ENCODE results near the gene FLRT1.

Gene FLRT1

DNA sequence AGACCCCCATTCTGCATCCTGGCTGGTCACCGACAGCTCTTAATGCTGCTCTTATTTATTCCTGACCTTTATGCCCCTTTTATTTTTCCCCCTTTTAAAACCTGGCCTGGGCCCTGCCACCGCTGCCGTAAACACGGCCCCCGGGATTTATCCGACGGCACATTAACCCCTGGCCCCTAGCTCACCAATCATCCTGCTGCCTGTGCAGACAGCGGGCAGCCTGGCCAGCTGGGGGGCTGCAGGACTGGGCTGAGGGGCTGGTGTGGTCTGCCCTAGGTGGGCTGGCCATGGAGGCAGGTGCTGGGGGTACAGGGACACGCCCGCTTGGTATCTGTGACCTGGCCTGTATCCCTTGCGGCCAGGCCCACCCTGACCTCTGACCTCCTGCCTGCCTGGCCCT, 21.4 kb upstream of the FLRT1 start:
- WGBS, 2 experiments, result 87 to 90% methylated on average over 11 of the region's 11 CpGs
- Histone ChIP-seq H3K27me3 (ENCODE audit: control insufficient read depth, insufficient read depth, low read length, poor library complexity, severe bottlenecking) (peaks cover 3% of the 10 kb centered on the region), H3K4me1 (ENCODE audit: control insufficient read depth, insufficient read depth, low read length) (peaks cover 8% of the 10 kb centered on the region), H3K9me3 (ENCODE audit: control insufficient read depth, low read length) (no peaks in the 10 kb centered on the region), H3K4me3 (ENCODE audit: insufficient read depth, low read depth, low read length) (no peak overlapping the region), H3K36me3 (ENCODE audit: control insufficient read depth, insufficient read depth, low read length) (no peaks in the 10 kb centered on the region), H3K27ac (ENCODE audit: insufficient read depth, low read depth, low read length, poor library complexity, severe bottlenecking) (no peak overlapping the region)

DNA sequence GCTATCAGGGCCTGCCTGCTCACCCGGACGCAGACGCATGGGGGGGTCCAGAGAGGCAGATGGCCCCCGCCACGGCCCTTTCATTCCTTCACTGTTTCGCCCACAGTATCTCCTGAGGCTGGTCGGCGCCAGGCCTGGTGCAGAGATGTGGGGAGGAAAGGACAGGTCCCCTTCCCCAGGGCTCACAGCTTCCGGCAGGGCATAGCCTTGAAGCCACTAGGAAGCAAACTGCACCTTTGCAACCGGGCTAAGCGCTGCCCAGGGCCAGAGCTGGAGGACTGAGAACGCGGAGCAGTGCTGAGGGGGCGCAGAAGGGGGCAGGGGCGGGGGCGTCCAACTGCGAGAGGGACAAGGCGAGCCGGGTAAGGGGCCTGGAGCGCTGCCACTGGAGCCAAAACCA, 20.2 kb upstream of the FLRT1 start:
- H3K27me3 ChIP-seq (ENCODE audit: control insufficient read depth, insufficient read depth, low read length, poor library complexity, severe bottlenecking), result no peaks in the 10 kb centered on the region
- H3K4me1 ChIP-seq (ENCODE audit: control insufficient read depth, insufficient read depth, low read length), result peaks cover 8% of the 10 kb centered on the region
- 88% methylated on average over 20 of the region's 20 CpGs for WGBS, 2 experiments
- no peak overlapping the region for H3K4me3 ChIP-seq (ENCODE audit: insufficient read depth, low read depth, low read length)
- H3K9me3 ChIP-seq (ENCODE audit: control insufficient read depth, low read length), result no peaks in the 10 kb centered on the region
- no peak overlapping the region for H3K27ac ChIP-seq (ENCODE audit: insufficient read depth, low read depth, low read length, poor library complexity, severe bottlenecking)
- no peaks in the 10 kb centered on the region for H3K36me3 ChIP-seq (ENCODE audit: control insufficient read depth, insufficient read depth, low read length)

GRCh38 chr11:64015935-64016845, 19.5 kb upstream of the FLRT1 start:
- no peaks in the 10 kb centered on the region for H3K36me3 ChIP-seq (ENCODE audit: control insufficient read depth, insufficient read depth, low read length)
- 91% methylated on average over 35 of the region's 35 CpGs for WGBS, 2 experiments
- H3K4me1 ChIP-seq (ENCODE audit: control insufficient read depth, insufficient read depth, low read length), result peaks cover 10% of the 10 kb centered on the region

GRCh38 chr11:64017945-64018224, 17.8 kb upstream of the FLRT1 start:
- no peaks in the 10 kb centered on the region for H3K36me3 ChIP-seq (ENCODE audit: control insufficient read depth, insufficient read depth, low read length)
- H3K9me3 ChIP-seq (ENCODE audit: control insufficient read depth, low read length), result no peaks in the 10 kb centered on the region
- no peaks in the 10 kb centered on the region for H3K27me3 ChIP-seq (ENCODE audit: control insufficient read depth, insufficient read depth, low read length, poor library complexity, severe bottlenecking)
- 91 to 93% methylated on average over 7 of the region's 7 CpGs for WGBS, 2 experiments
- H3K4me1 ChIP-seq (ENCODE audit: control insufficient read depth, insufficient read depth, low read length), result peaks cover 15% of the 10 kb centered on the region
- no peak overlapping the region for H3K27ac ChIP-seq (ENCODE audit: insufficient read depth, low read depth, low read length, poor library complexity, severe bottlenecking)
- no peak overlapping the region for H3K4me3 ChIP-seq (ENCODE audit: insufficient read depth, low read depth, low read length)

More at GRCh38 chr11:64015935-64016845, 19.5 kb upstream of the FLRT1 start:
- Histone ChIP-seq H3K27ac (ENCODE audit: insufficient read depth, low read depth, low read length, poor library complexity, severe bottlenecking) (no peak overlapping the region), H3K9me3 (ENCODE audit: control insufficient read depth, low read length) (no peaks in the 10 kb centered on the region), H3K27me3 (ENCODE audit: control insufficient read depth, insufficient read depth, low read length, poor library complexity, severe bottlenecking) (no peaks in the 10 kb centered on the region), H3K4me3 (ENCODE audit: insufficient read depth, low read depth, low read length) (no peak overlapping the region)

- 91 to 94% methylated on average over 8 of the region's 8 CpGs for WGBS, 2 experiments
Observed at GRCh38 chr11:64018310-64018709, 17.4 kb upstream of the FLRT1 start.

DNA sequence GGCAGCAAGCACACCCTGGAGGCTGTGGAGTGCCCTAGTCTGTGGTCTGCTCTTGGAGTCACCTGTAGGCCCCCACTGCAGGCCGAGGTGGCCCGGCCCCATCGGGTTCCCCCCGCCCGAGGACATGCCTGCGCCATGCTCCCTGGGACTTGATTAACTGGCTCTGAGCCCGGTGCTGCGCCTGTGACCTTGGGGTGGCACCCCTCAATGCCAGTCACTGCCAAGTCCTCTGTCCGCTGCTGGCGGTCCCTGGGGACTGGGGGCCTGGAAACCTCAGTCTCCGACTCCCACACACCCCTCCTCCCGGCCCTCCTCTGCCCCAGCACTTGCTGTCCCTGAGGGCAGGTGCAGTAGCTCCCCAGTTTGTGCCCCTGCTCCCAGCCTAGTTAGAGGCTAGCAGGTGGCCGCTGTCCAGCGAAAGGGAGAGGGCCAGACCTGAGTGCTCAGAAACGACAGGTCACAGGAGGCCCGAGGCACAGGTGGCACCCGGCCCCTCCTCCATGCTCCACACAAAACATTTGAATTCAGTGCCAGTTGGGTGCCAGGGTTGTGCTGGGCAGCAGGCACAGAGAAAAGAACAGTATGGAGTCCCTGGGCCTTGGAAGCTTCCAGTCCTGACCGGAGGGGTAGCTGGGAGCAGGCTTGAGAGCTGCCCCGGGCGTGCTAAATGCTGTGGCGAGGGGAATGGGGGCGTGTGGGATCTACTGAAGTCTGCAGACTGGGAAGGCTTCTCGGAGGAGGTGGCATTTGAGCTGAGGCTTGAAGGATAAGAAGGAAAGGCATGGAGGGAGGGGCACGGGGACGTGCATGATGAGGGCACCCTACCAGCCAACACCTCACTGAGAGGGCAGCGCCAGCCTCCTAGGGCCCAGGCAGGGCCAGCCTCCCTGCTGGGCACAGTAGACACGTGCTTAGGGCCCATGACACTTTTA, 16.4 kb upstream of the FLRT1 start:
- Histone ChIP-seq H3K27ac (ENCODE audit: insufficient read depth, low read depth, low read length, poor library complexity, severe bottlenecking) (no peak overlapping the region), H3K4me3 (ENCODE audit: insufficient read depth, low read depth, low read length) (no peak overlapping the region), H3K9me3 (ENCODE audit: control insufficient read depth, low read length) (no peaks in the 10 kb centered on the region), H3K4me1 (ENCODE audit: control insufficient read depth, insufficient read depth, low read length) (peaks cover 20% of the 10 kb centered on the region), H3K36me3 (ENCODE audit: control insufficient read depth, insufficient read depth, low read length) (no peaks in the 10 kb centered on the region), H3K27me3 (ENCODE audit: control insufficient read depth, insufficient read depth, low read length, poor library complexity, severe bottlenecking) (no peaks in the 10 kb centered on the region)
- WGBS, 2 experiments, result 89 to 90% methylated on average over 27 of the region's 27 CpGs

More at GRCh38 chr11:64018310-64018709, 17.4 kb upstream of the FLRT1 start:
- Histone ChIP-seq H3K36me3 (ENCODE audit: control insufficient read depth, insufficient read depth, low read length) (no peaks in the 10 kb centered on the region), H3K27me3 (ENCODE audit: control insufficient read depth, insufficient read depth, low read length, poor library complexity, severe bottlenecking) (no peaks in the 10 kb centered on the region), H3K4me3 (ENCODE audit: insufficient read depth, low read depth, low read length) (no peak overlapping the region), H3K4me1 (ENCODE audit: control insufficient read depth, insufficient read depth, low read length) (peaks cover 15% of the 10 kb centered on the region), H3K27ac (ENCODE audit: insufficient read depth, low read depth, low read length, poor library complexity, severe bottlenecking) (no peak overlapping the region), H3K9me3 (ENCODE audit: control insufficient read depth, low read length) (no peaks in the 10 kb centered on the region)

DNA sequence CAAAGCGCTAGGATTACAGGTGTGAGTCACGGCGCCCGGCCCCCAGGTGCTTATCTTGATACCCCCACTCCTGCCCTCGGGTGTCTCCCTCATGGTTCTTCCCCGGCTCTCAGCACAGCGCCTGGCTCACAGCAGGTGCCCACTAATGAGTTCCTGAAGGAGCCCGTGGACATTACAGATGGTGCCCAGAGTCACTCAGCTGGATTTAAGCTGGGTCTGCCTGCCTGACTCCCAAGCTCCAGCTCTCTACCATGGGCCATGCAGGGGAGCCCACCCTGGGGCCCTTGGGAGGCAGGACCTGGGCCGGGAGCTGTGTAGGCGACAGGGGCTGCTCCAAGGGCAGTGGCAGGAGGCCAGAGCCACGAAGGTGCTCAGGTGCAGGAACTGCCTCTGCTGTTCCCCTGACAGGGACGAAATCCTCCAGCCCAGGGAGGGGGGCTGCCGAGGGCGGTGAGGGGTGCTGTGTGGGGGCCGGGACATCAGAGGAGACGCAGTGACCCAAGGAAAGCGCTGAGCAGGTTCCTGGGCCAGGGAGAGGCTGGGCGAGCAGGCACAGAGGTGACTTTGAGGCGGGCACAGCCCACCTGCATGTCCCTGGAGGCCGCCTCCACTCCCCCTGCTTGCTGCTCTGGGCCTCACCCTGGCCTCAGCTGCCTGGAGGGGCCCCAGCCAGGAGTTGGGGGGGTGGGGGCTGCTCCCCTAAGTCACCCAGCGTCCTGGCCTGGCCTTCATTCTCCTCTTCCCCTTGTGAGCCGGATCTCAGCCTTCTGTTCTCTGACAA, 14.6 kb upstream of the FLRT1 start:
- Histone ChIP-seq H3K9me3 (ENCODE audit: control insufficient read depth, low read length) (no peaks in the 10 kb centered on the region), H3K27me3 (ENCODE audit: control insufficient read depth, insufficient read depth, low read length, poor library complexity, severe bottlenecking) (no peaks in the 10 kb centered on the region), H3K36me3 (ENCODE audit: control insufficient read depth, insufficient read depth, low read length) (no peaks in the 10 kb centered on the region), H3K27ac (ENCODE audit: insufficient read depth, low read depth, low read length, poor library complexity, severe bottlenecking) (no peak overlapping the region), H3K4me3 (ENCODE audit: insufficient read depth, low read depth, low read length) (no peak overlapping the region), H3K4me1 (ENCODE audit: control insufficient read depth, insufficient read depth, low read length) (peaks cover 16% of the 10 kb centered on the region)
- 70 to 74% methylated on average over 22 of the region's 22 CpGs for WGBS, 2 experiments

DNA sequence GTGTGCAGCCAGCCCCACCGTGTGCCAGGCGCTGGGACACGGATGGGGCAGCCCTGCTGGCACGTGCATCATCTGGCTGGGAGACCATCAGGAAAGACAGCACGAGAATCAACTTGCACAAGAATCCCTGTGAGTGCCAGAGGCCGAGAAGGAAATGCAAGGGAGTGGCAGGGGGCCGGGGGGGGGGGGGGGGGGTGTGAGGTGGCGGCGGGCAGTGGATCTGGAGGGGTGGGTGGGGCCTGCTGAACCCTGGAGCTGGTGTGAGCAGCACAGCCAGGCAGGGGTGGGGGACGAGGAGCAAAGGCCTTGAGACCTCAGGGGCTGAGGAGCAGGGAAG, 14.0 kb upstream of the FLRT1 start:
- H3K36me3 ChIP-seq (ENCODE audit: control insufficient read depth, insufficient read depth, low read length), result no peaks in the 10 kb centered on the region
- H3K27ac ChIP-seq (ENCODE audit: insufficient read depth, low read depth, low read length, poor library complexity, severe bottlenecking), result no peak overlapping the region
- H3K27me3 ChIP-seq (ENCODE audit: control insufficient read depth, insufficient read depth, low read length, poor library complexity, severe bottlenecking), result no peaks in the 10 kb centered on the region
- peaks cover 16% of the 10 kb centered on the region for H3K4me1 ChIP-seq (ENCODE audit: control insufficient read depth, insufficient read depth, low read length)
- no peak overlapping the region for H3K4me3 ChIP-seq (ENCODE audit: insufficient read depth, low read depth, low read length)
- WGBS, 2 experiments, result 17% methylated on average over 7 to 9 of the region's 10 CpGs
- H3K9me3 ChIP-seq (ENCODE audit: control insufficient read depth, low read length), result no peaks in the 10 kb centered on the region

GRCh38 chr11:64022125-64022784, 13.5 kb upstream of the FLRT1 start:
- peaks cover 21% of the 10 kb centered on the region for H3K4me1 ChIP-seq (ENCODE audit: control insufficient read depth, insufficient read depth, low read length)

More at GRCh38 chr11:64022125-64022784, 13.5 kb upstream of the FLRT1 start:
- 81 to 82% methylated on average over 14 of the region's 14 CpGs for WGBS, 2 experiments
- H3K27ac ChIP-seq (ENCODE audit: insufficient read depth, low read depth, low read length, poor library complexity, severe bottlenecking), result no peak overlapping the region
- no peaks in the 10 kb centered on the region for H3K9me3 ChIP-seq (ENCODE audit: control insufficient read depth, low read length)
- H3K36me3 ChIP-seq (ENCODE audit: control insufficient read depth, insufficient read depth, low read length), result no peaks in the 10 kb centered on the region
- no peak overlapping the region for H3K4me3 ChIP-seq (ENCODE audit: insufficient read depth, low read depth, low read length)
- no peaks in the 10 kb centered on the region for H3K27me3 ChIP-seq (ENCODE audit: control insufficient read depth, insufficient read depth, low read length, poor library complexity, severe bottlenecking)

All from ectodermal cell (in vitro differentiated cells).